VCaP (cell line): ENCODE results near the gene REXO2.

Experiments used
- H3K27ac ChIP-seq: fragments of 450-650 bp; 2 replicates; pipeline ENCODE4 v1.5.1; 2017
- CTCF ChIP-seq: fragments of 450-650 bp; conservative IDR thresholded peaks from 2 replicates; pipeline ENCODE4 v1.5.1; 2017; ENCODE audit warnings: mild to moderate bottlenecking, moderate library complexity

Gene REXO2

DNA sequence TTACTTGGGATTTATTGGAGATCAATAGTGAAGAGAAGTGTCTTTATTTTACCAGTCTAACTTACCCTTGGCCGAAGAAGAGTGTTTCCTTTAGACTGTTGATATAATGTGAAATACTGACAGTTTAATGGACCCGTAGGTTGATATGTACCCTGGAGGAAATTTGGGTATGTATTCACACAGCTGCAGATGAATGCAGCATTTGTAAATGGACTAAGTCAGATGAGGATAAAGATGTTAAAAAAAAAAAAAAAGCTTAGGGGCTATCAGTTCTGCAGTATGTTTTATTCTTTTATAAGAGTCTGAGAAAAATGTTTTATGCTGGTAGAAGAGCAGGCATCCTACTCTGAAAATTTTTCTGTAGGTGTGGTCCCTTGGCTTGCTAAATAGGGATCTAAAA is 2.7 kb downstream of the REXO2 start:
- peak overlapping the region; percentile 97 for H3K27ac ChIP-seq
- no peak for TF ChIP-seq CTCF

GRCh38 chr11:114442536-114442935 is 3.3 kb downstream of the REXO2 start:
- TF ChIP-seq CTCF, result no peak
- H3K27ac ChIP-seq, result peak overlapping the region; percentile 97

- no peak for TF ChIP-seq CTCF
- H3K27ac ChIP-seq, result peak overlapping the region; percentile 36; the same call in 1 of the 2 replicates
These were observed 8.2 kb downstream of the REXO2 start for GRCh38 chr11:114447444-114447843.

DNA sequence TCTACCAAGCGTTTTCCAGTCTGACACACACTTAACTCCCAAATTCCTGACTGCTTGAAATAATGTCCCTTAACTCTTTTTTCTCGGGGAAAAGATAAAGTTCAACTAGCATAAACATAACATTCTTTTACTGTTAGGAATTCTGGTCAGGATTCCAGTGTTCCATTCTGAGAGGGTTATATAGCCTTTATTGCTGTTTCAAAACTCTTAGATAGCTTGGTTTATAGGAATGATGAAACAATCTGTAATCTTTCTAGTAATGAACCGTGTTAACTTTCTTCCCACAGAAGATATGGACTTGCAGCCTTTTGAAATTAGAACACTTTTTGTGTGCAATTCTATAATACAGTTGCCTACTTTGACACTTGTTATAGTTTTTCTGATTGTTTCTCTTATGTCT is 8.6 kb downstream of the REXO2 start:
- TF ChIP-seq CTCF, result no peak
- H3K27ac ChIP-seq, result peak overlapping the region; percentile 36

DNA sequence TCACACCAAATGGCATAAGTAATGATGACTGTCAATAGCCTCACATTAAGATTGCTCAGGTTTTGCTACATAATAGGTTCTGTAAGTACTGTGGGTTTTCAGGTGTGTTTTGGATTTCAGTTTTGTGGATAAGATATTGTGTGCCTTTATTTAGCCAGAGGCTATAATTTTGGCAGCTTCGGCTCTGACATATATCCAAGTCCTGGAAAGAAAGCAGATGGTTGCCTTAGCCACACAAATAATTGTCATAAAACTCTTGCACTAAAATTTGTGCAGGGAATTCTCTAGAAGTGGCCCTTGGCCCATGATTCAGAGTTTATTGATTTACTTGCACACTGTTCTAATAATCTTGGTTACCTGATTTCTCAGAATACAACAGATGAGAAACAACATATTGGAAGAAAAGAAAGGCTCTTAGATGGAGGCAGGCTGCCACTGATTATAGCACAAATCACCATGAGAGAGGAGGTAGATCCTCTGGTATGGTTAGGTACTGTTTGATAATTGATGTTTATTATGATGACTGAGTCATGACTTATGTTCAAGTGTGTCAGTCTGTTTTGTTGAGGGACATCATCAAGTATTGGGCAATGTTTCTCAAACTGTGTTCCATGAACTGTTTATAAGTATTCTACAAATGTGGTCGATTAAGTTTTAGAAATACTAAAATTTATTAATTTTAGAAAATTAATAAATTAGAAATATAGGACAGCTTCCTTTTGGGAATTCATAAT is 9.6 kb downstream of the REXO2 start:
- H3K27ac ChIP-seq, result peak overlapping the region; percentile 36; the same call in 1 of the 2 replicates
- no peak for TF ChIP-seq CTCF

- H3K27ac ChIP-seq, result no peak overlapping the region
- no peak for TF ChIP-seq CTCF
These were observed 10.6 kb downstream of the REXO2 start for GRCh38 chr11:114449845-114450244.

DNA sequence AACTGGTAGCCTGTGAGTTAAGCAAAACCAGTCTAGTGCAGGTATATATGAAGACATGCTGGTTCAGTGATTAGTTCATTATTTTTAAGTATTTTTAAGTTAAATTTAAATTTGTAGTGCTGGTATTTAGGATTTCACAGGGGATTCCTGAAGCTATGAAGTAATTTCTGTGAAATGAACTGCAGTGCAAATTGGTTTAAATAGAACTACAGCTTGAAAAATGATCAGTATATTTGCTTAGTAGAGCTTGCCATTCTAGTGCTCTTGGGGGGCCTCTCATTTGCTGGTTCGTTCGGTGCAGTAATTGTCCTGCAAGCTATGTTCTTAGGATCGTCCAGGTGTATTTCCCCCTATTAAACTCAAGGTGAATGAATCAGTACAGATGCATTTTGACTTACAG is 13.1 kb downstream of the REXO2 start:
- H3K27ac ChIP-seq, result no peak overlapping the region
- TF ChIP-seq CTCF, result no peak
